ENCODE results near the gene KIF6.

KIF6 gene

DNA sequence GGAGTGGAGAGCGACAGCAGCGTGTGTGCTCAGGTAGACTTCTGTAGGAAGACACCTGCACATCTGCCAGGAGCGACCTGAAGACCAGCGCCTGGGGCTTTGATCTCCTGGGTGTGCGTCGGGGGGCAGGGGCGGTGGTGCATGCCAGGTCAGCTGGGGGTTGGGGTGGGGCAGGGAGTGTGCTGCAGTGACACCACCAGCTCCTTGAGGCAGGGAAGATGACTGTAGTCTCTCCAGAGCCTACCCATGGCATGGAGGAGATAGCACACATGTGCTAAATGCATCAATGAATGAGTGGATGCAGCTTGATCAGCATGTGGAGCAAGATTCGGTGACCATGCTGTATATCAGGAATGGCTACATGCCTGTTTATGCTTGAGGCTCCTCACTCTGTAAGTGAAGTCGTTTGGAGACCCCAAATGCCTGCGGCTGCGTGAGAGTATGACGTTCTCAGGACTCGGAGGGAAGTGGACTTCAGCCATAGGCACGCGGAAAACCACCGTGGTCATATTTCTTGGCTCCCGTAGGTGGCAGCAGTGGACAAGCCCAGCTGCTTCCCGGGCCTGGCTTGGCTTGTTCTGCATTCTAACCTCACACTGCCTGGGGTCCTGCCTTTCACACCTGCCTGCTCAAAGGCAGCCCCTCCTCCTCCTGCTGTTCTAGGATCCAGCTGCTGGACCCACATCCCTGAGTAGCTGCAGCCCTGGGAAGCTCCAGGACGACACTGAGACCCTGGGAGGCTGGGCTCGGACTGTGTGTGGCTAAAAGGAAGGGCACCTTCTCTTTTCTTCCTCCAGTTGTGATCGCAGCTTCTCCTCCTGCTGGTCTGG is 363.3 kb downstream of the KIF6 start:
- no peak for DNase-seq (ENCODE audit: low read depth in 2 of 2, low spot score in 1 of 2)

DNA sequence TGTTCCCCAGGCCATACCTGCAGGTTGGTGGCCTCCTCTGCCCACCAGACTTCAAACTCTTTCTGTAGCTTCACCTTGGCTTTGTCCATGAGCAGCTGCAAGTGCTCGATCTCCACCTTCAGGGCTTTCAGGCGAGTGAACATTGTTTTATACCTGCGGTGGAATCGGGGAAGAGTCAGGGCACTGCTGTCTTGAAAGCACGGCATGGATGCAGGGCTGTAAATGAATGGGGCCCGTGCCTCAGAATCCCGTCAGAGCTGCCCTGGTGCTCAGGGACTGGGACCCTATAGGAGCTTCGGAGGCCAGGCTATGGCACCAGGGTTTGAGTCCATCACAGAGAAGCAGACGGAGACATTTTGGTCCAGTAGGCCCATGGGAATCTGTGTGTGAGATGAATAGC is 364.8 kb downstream of the KIF6 start:
- no peak for DNase-seq (ENCODE audit: low read depth in 2 of 2, low spot score in 1 of 2)

DNA sequence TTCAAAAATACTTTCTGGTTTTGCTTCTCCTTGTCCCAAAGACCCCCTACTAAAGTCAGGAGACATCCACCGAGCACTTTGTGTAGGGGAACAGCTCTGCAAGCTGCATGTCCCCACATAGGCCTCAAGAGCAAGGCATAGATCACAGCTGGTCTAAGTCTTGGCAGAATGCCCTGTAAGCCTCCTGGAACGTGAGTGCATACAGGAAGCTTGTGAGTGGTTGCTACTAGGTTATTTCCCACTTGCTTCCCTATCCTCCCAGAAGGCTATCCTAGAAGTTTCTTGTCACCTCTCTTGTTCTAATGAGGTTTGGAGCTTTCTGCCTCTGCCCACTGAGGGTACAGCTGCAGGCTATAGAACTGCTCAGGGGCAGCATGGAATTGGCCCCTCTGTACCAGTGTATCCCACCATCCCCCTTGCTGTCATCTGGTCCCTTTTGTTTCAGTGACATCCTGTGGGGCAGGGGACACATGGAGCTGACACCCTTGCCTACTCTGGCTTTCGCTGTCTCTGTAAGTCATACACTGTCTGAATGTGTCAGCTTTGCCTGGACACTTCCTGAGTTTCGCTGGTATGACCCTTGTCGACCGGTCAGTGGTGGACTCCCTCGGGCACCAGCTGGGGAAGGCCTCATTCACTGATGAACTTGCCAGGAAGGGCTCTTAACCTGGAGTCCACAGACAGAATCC is 367.1 kb downstream of the KIF6 start:
- no peak for DNase-seq (ENCODE audit: low read depth in 2 of 2, low spot score in 1 of 2)

DNA sequence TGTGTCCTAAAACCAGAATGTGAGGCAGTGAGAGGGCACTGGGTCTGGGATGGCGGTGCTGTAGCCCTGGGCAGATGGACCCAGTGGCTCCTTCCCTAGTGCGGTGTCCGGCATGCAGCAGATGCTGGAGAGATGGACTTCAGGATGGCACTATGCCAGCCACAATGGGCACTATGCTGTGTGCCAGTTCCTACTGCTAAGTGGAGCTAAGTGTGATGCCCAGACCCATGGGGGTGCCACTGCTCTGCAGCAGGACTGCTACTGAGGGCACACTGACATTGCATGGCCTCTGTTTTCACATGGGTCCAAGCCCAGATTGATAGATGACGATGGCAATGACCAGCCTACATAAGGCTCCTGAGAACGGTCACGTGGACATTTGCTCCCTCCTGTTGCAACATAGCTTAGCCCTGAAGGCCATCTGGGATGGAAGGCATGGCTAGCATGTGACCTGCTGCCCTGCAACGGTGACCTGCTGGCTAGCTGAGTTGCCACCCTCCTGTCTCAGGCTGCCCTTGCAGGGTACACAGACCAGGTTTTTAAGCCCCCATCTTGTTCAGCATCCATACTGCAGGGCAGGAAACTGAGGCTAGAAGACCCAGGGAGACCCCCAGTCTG is 371.4 kb downstream of the KIF6 start:
- DNase-seq (ENCODE audit: low read depth in 2 of 2, low spot score in 1 of 2) = no peak

DNA sequence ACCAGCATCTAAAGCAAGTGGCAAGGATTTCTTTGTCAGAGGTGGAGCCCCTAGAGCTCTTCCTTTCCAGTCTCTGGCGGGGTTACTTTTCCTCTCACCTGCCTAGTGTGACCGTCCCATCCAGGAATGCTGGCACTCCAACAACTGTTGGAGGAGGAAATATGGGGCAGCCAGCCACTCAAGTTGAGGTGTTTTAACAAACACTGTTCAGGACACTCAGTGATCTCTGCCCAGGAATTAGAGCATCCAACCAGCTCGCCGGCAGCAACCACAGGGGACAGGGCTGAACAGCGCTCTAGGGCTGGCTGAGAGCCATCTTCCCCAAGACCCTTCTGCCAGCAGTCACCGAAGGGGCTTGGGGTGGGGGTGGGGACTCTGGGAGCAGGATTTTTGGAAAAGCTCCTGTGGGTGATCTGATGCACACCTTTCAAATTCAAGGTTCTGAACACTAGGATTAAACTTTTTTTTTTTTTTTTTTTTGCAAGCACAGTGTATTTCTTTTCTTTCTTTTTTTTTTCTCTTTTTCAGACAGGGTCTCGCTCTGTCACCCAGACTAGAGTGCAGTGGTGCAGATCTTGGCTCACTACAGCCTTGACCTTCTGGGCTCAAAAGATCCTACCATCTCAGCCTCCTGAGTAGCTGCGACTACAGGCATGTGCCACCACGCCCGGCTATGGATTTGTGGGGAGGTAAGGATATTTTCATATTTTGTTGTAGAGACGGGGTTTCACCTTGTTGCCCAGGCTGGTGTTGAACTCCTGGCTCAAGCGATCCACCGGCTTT is 374.3 kb downstream of the KIF6 start:
- no peak for DNase-seq (ENCODE audit: low read depth in 2 of 2, low spot score in 1 of 2)

DNA sequence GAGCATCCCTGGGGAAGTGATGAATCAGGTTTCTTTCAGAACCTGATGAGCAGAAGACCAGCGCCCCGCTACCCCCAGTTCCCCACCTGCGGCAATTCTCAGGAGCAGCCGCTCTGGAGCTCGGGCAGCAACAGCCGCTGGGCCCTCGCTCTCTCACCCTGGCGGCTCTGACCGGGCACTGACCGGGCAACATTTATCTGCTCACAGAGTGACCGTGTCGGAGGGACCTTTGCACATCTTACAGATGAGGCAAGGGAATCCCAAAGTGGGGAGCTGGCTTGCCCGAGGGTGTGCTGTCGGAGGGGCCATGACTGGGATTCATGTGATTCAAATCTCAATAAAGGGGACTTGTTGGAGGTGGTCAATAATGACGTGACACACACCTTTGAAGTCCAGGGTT is 376.5 kb downstream of the KIF6 start:
- no peak for DNase-seq (ENCODE audit: low read depth in 2 of 2, low spot score in 1 of 2)

DNA sequence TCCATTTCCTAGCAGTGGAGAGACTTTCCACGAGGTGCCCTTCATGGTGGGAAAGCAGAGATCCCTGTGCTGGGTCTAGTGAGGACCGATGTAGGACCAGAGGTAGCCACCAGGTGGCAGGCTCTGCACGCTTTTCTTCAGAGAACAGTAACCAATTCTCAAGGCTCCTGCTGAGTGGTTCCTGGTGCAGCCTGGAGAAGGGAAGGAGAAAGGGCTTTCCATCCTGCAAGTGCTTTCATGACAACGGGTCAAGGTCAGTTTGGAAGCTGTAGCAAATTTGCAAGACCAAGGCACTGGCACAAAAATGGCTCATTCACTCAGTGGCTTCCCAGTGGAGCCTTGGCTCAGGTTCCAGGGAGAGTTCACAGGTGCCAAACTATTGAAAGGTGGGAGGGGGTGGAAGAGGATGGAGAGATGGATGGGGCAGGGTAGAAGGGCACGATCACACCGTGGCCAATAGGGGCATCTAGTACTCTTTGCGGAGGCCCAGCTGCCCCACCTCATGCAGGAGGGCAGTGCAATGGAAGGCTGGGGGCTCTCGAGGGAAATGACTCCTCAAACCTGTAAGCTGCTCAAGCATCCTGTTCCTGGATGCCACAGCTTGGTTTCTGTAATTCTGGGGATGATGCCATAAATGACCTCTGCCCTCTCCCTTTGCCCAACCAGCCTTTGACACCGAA is 377.2 kb downstream of the KIF6 start:
- DNase-seq (ENCODE audit: low read depth in 2 of 2, low spot score in 1 of 2) = peak in 1 of 2 donors; percentile 26

DNA sequence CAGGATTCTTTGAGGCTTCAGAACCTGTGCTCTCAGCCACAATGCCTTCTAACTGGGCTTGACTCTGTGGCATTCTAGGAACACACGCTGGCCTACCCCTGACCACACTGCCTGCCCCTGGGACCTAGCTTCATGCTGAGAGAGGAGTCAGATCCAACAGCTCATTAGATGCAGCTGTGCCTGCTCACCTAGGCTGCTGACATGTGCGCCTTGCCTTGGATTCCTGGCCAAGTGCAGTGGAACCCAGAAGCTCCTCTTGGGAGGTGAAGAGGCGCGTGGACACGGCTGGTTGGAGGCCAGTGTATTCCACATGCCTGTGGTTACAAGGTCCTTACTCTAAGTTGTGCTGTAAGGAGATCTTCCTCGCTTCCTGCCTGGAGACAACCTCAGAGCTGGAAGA is 378.0 kb downstream of the KIF6 start:
- no peak for DNase-seq (ENCODE audit: low read depth in 2 of 2, low spot score in 1 of 2)

DNA sequence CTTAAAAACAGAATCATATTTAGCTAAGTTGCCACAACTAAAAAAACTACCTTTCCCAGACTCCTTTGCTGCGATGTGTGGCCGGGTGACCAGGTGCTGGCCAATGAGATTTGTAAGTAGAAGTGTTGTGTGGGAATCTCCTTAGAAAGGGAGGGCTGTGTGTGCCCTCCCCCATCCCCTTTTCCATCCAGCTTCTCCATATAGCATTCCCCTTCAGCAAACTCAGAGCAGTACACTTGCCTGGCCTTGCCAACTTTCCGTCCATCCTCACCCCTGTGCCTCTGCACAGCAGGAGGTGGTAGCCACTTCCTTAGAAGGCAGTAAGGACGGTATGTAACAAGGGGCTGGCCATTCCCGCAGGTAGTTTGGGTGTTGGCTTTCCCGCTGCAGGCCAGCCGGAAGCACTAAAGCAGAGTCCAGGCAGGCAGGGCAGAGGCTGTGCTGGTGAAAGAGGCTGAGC is 380.4 kb downstream of the KIF6 start:
- no peak for DNase-seq (ENCODE audit: low read depth in 2 of 2, low spot score in 1 of 2)

DNA sequence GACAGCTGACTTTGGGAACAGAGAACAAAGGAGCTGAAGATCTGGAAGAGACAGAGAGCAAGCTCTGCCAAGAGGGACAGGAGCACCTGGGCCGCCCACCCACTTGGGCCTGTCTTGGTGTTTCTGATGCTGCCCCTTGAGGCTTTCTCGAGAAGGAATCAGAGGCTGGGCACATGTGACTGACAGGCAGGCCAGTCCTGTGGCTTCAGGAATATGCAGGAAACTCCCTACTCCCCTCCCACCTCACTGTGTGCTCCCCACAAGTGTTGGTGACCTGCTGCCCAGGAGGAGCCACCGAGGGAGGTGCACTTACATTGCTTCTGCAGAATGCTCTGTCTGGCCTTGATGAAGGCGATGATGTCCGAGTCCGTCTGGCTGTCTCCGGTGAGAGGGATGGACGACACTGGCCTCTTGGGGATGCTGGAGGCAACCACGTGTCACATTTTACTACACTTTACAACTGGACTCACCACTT is 381.8 kb downstream of the KIF6 start:
- no peak for DNase-seq (ENCODE audit: low read depth in 2 of 2, low spot score in 1 of 2)

DNA sequence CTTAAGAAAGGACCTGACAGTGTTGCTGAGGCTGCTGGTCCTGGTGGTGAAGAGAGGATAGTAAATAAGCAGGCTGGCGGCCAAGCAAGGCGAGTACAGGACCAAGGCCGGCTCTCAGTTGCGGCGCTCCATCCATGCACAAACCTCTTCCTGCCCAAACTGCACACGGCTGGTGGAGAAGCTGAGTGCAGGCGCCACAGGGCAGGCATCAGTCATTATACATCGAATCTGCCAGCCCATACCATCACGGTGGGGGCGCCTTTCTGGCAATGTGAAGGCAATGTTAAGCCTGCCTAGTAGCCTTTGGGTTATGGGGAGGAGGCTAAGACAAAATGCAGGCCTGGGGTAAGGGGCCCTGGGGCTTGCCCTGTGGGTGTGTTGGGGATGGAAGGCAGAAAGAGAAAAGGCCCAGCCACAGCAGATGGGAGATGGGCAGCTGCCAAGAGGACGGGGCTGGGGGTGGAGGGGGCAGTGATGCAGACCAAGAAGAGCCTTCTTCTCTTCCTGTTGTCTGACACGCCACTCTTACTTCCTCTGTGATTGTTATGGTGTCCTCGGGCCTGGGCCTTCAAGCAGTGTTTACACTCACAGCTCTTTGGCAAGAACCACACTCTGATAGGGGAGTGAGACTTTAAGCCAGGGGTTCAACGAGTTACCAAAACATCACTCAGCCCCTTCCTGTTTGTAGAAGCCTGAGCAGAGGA is 382.4 kb downstream of the KIF6 start:
- no peak for DNase-seq (ENCODE audit: low read depth in 2 of 2, low spot score in 1 of 2)

DNA sequence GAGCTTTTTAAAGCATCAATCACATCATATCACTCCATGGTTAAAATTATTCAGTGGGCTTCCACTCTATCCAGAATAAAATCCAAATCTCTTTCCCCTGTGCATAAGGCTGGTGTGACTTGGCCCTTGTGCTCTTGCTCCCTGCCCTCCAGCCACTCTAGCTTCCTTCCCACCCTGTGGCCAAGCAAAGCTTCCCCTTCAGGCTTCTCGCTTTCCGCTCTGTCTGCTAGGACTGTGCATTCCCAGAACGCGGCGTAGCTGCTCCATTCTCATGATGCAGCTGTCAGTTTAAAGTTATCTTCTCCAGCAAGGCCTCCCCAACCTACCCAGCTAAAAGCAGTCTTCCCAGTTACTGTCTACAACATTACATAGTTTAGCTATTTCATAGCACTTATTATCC is 383.3 kb downstream of the KIF6 start:
- DNase-seq (ENCODE audit: low read depth in 2 of 2, low spot score in 1 of 2) = no peak

DNA sequence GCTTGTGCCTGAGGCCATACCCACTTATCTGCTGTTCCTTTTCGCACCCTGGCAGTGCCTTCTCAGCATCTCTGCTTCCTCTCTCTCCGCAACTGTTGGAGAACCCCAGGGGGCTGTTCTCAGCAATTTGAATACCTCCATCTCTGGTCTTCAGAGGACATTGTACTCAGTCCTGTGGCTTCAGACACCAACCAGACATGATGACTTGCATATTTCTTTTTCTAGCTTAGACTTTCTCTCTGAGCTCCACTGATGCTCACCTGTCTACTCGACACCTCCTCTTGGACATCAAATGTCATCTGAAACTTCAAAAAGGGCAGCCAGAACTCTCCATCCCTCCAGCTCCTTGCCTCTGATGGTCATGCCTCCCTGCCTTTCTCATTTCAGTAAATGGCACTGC is 383.9 kb downstream of the KIF6 start:
- no peak for DNase-seq (ENCODE audit: low read depth in 2 of 2, low spot score in 1 of 2)

DNA sequence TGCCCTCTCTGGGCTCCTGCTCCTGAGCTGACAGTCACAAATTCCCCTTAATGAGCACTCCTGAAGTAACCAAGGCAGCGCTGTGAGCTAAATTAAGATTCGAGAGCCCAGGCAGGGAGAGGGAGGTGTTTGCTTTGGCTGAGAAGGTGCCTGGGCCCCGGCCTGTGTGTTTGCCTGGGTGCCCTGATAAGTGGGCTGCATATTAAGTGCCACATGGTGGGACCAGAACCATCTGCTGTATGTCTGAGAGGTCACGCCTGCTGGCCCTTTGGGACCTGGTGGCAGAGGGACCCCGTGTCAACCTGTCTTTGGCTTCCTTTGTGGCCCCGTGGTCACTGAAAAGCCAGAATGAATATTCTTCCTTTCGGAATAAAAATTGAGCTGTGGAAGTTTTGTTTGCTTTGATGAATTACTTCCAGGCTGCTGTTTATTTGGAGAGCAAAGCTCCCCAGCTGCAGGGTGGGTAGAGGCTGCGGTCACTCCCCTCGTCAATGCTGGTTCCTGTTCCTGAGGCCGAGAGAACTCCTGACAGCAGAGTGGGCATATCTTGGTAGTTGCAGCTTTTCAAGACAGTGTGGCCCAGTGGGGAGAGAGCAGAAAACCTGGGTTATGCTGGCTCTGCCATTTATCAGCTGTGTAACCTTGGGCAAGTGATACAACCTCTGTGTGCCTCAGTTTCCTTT is 385.2 kb downstream of the KIF6 start:
- no peak for DNase-seq (ENCODE audit: low read depth in 2 of 2, low spot score in 1 of 2)

DNA sequence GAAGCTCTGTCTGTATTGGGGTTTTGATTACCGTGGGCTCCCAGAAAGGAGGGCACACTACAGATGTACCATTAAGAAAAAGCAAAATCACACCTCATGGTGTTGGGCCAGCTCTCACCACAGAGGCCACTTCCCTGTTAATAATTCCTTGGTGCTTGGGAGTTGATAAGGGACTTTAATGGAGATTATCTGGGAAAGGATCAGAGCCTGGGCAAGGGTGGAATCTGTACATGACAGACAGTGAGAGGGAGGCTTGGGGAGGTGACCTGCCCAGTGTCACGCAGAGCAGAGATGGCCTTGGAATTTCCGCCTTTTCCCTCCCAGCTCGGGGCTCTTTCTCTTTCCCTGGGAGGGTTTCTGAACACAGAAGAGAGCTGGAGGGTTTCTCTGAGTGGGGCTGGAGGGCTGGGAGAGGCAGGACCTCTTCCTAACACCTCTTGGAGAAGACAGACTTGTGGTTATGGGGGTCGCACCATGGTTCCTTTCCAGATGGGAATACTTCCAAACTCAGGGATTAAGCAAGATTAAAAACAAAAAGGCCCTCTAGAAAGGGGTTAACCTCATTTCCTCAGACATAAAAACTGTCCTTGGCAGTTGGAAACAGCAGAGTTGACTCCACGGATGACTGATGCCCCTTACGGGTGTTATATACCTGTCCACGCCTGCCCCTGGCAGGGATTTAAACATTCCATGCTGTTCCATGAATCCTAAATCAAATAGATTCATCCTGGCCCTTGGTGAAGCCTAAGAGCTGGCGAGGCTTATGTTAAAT is 385.9 kb downstream of the KIF6 start:
- no peak for DNase-seq (ENCODE audit: low read depth in 2 of 2, low spot score in 1 of 2)

DNA sequence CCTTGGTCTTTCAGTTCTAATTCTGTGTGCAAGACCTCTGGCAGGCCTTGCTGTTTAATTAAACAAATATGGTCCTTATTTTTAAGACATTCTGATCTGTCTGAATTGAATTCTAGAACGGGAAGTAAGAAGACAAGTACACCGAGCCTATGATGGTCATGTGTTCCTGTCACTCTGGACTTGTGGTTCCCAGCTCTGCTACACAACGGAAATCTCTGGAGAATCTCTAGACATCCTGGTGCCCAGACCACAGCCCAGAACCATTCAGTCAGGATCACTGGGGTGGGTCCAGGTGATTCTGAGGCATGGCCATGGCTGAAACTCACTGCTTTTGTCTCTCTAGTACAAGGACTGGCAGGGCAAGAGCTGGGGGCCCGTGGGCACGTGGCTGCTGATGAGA is 386.8 kb downstream of the KIF6 start:
- no peak for DNase-seq (ENCODE audit: low read depth in 2 of 2, low spot score in 1 of 2)

DNA sequence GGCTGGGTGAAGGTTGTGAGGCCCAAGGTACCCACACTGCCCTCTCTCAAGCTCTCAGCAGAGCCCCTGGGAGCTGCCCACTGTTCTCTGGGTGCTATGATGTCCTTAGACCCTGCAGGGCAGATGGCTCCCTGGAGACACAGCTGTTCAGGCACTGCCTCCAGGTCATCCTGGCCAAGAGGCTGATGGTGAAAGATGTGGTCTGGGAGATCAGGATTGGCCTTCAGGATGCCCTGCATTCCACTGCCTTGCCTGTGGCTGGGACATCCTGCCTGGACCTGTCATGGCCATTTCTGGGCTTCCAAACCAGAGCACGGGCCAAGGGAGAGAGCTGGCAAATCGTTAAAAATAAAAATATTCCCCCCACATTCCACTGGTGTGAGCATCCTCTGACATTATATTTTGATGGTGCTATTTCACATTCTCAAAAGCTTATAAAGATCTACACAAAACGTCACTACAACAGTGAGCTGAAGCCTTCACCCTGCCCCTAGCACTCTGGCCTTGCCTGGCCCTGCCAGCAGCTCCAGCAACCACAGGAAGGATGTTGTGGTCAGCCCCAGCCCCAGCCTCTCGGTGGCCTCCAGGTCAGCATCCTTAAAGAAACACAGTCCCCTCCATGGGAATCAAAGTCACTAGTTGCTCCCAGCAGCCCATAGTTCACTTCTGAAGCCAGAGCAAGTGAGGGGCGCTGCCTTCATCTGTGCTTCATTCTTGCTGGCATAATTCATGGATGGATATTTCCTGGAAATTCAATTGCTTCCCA is 389.2 kb downstream of the KIF6 start:
- no peak for DNase-seq (ENCODE audit: low read depth in 2 of 2, low spot score in 1 of 2)
